HCT116 (cell line): ENCODE measurements around the gene RNF11. TPM values are rescaled to one million over a fixed set of nuclear protein-coding genes. Genes with fewer than 3 reads are reported as not detected.

Experiments
- ATAC-seq: fragments of 200-7000 bp; cut with Tn5 transposase; 2 replicates; pipeline ENCODE4 v1.9.1; 2020; ENCODE audit warnings: mild to moderate bottlenecking, moderate library complexity
- BruUV-seq: library from RNA; stranded (reverse); fragments of 400-500 nt; replicated peaks from 2 replicates; lab custom pipeline; 2021; lab: Mats Ljungman, UMichigan
- CTCF ChIA-PET: fragments of 300-600 bp; sonication (Branson Sonifier 250); formaldehyde crosslinking; loops from one replicate; lab custom pipeline; 2021; ENCODE audit warnings: antibody characterized with exemption; lab: Charles Lee
- POLR2A ChIA-PET: fragments of 300-600, 350-600 bp; sonication (Branson Sonifier 250); formaldehyde crosslinking; loops from one replicate; lab custom pipeline; 2021; ENCODE audit warnings: antibody characterized with exemption; lab: Charles Lee
- RAD21 ChIA-PET, 2 experiments: fragments of 300-600 bp; sonication (Branson Sonifier 250); formaldehyde crosslinking; loops; one replicate each; lab custom pipeline; 2023; ENCODE audit warnings: low total read pairs in 2 of 2; ENCODE audit not compliant: uncharacterized antibody in 2 of 2, unreplicated experiment in 2 of 2, low non-redundant PET in 1 of 2; lab: Charles Lee
- DNase-seq: peaks from one replicate; pipeline ENCODE4 v3.0.0-alpha.2; 2010; ENCODE audit warnings: low read depth, low spot score
- H2AFZ ChIP-seq: fragments of 200-600 bp; shearing (Covaris generic), sonication (generic); 2 replicates; pipeline ENCODE4 v1.6.1; 2017; ENCODE audit warnings: low read depth, mixed run types, mixed read lengths, antibody characterized with exemption, low read length; ENCODE audit not compliant: poor library complexity, severe bottlenecking
- H3K27ac ChIP-seq: 2 replicates; pipeline ENCODE4 v1.5.1; 2012; ENCODE audit warnings: low read depth, low read length
- H3K27me3 ChIP-seq: fragments of 200-600 bp; sonication (generic); 2 replicates; pipeline ENCODE4 v1.6.1; 2016; ENCODE audit warnings: mixed run types, low read length, mixed read lengths; ENCODE audit not compliant: insufficient read depth
- H3K36me3 ChIP-seq, 2 experiments: fragments of 200-500 bp in 1 of 2; fragments of 200-600 bp in 1 of 2; sonication (Bioruptor generic) in 1 of 2; sonication (generic) in 1 of 2; 2 replicates each; pipeline versions ENCODE4 v1.5.1 to v1.6.1; 2014 to 2016; ENCODE audit warnings: low read length in 2 of 2, inconsistent platforms in 1 of 2, mixed read lengths in 1 of 2, mixed run types in 1 of 2; ENCODE audit not compliant: insufficient read depth in 2 of 2, control insufficient read depth in 1 of 2
- H3K4me1 ChIP-seq, 2 experiments: fragments of 200-600 bp in 1 of 2; sonication (generic) in 1 of 2; 2 replicates each; pipeline versions ENCODE4 v1.5.1 to v1.6.1; 2012 to 2017; ENCODE audit warnings: low read length in 2 of 2, inconsistent platforms in 1 of 2, mild to moderate bottlenecking in 1 of 2, mixed read lengths in 1 of 2, mixed run types in 1 of 2, moderate library complexity in 1 of 2; ENCODE audit not compliant: insufficient read depth in 2 of 2, control insufficient read depth in 1 of 2
- H3K4me2 ChIP-seq: fragments of 200-600 bp; sonication (generic); 2 replicates; pipeline ENCODE4 v1.6.1; 2017; ENCODE audit warnings: mixed run types, low read length, mixed read lengths
- H3K4me3 ChIP-seq, 2 experiments: fragments of 200-600 bp in 1 of 2; sonication (generic) in 1 of 2; replicated peaks in 1 of 2; 2 replicates each; pipeline ENCODE4 v1.5.1; 2011 to 2016; ENCODE audit warnings: low read length in 2 of 2, control low read depth in 1 of 2, low read depth in 1 of 2, mild to moderate bottlenecking in 1 of 2, mixed read lengths in 1 of 2, mixed run types in 1 of 2
- H3K79me2 ChIP-seq: fragments of 200-600 bp; sonication (generic); 2 replicates; pipeline ENCODE4 v1.6.1; 2017; ENCODE audit warnings: mild to moderate bottlenecking, mixed run types, low read length, moderate library complexity, mixed read lengths; ENCODE audit not compliant: insufficient read depth
- H3K9ac ChIP-seq: fragments of 200-600 bp; sonication (generic); 2 replicates; pipeline ENCODE4 v1.6.1; 2016; ENCODE audit warnings: low read length, mixed read lengths
- H3K9me2 ChIP-seq: fragments of 200-600 bp; sonication (generic), shearing (Covaris generic); 2 replicates; pipeline ENCODE4 v1.6.1; 2017; ENCODE audit warnings: mixed run types, mild to moderate bottlenecking, moderate library complexity; ENCODE audit not compliant: insufficient read depth
- H3K9me3 ChIP-seq, 2 experiments: fragments of 200-500 bp in 1 of 2; fragments of 200-600 bp in 1 of 2; sonication (Bioruptor generic) in 1 of 2; sonication (generic) in 1 of 2; 2 replicates each; pipeline ENCODE4 v1.6.1; 2014 to 2017; ENCODE audit warnings: low read length in 2 of 2, mixed read lengths in 2 of 2, inconsistent platforms in 1 of 2, low read depth in 1 of 2, mild to moderate bottlenecking in 1 of 2, mixed run types in 1 of 2, moderate library complexity in 1 of 2; ENCODE audit not compliant: control insufficient read depth in 1 of 2, insufficient read depth in 1 of 2
- H4K20me1 ChIP-seq: fragments of 200-600 bp; sonication (generic), shearing (Covaris generic); 2 replicates; pipeline ENCODE4 v1.6.1; 2017; ENCODE audit warnings: mixed run types, mild to moderate bottlenecking, moderate library complexity; ENCODE audit not compliant: insufficient read depth
- ATF3 ChIP-seq: IDR thresholded peaks from 2 replicates; pipeline ENCODE4 v1.6.1; 2012
- CBX3 ChIP-seq: IDR thresholded peaks from 2 replicates; pipeline ENCODE4 v1.6.1; 2012; ENCODE audit warnings: low read depth
- CEBPB ChIP-seq: IDR thresholded peaks from 2 replicates; pipeline ENCODE4 v1.6.1; 2012; ENCODE audit warnings: low read depth
- EZH2phosphoT487 ChIP-seq: fragments of 200-600 bp; IDR thresholded peaks from 2 replicates; pipeline ENCODE4 v1.6.1; 2018; ENCODE audit warnings: antibody characterized with exemption, borderline replicate concordance
- FOSL1 ChIP-seq: IDR thresholded peaks from 2 replicates; pipeline ENCODE4 v1.6.1; 2012; ENCODE audit warnings: low read depth
- POLR2AphosphoS5 ChIP-seq: IDR thresholded peaks from 2 replicates; pipeline ENCODE4 v1.6.1; 2011; ENCODE audit warnings: mild to moderate bottlenecking, low read depth, low read length, moderate library complexity
- SIN3A ChIP-seq: IDR thresholded peaks from 2 replicates; pipeline ENCODE4 v1.6.1; 2012; ENCODE audit warnings: low read depth
- SRF ChIP-seq: IDR thresholded peaks from 2 replicates; pipeline ENCODE4 v1.6.1; 2012; ENCODE audit warnings: low read depth
- ZFX ChIP-seq: fragments of 450-650 bp; IDR thresholded peaks from 2 replicates; pipeline ENCODE4 v1.6.1; 2017
- ZNF274 ChIP-seq: fragments of 200-500 bp; sonication (Bioruptor generic); IDR thresholded peaks from 2 replicates; pipeline ENCODE4 v1.6.1; 2014; ENCODE audit warnings: mild to moderate bottlenecking, low read depth, low read length, inconsistent platforms
- intact Hi-C: fragments of 100-400 bp; cut with micrococcal nuclease; formaldehyde crosslinking; loops from 2 replicates; pipeline ENCODE4 v1.10.0; 2022
- total RNA-seq: library from RNA; stranded (reverse); gene quantifications from one replicate; pipeline ENCODE4 v1.2.1, GENCODE V29; 2021; ENCODE audit not compliant: unreplicated experiment
- TF ChIP-seq, protein P1 (sequence below): IDR thresholded peaks from 2 replicates; pipeline ENCODE4 v1.6.1; 2011; ENCODE audit warnings: mild to moderate bottlenecking, low read length, moderate library complexity; ENCODE audit not compliant: insufficient replicate concordance; ENCODE audit errors: extremely low read depth

RNF11 gene
- total RNA-seq, 1 experiment from 2014 or later: 60.9 TPM

- Histone ChIP-seq H3K4me2 (no peak overlapping the region), H3K9me3 (no peaks in the 10 kb centered on the region), H3K79me2 (peaks cover 94% of the 10 kb centered on the region), H3K27me3 (no peaks in the 10 kb centered on the region), H3K9me2 (no peaks in the 10 kb centered on the region), H3K9ac (no peak overlapping the region), H4K20me1 (peaks cover 12% of the 10 kb centered on the region; the same call in 1 of the 2 replicates), H2AFZ (no peak overlapping the region), H3K27ac (no peak overlapping the region), H3K4me3 (no peak overlapping the region), H3K36me3 (no peaks in the 10 kb centered on the region), H3K4me1 (peaks cover 8 to 9% of the 10 kb centered on the region in 2 experiments)
- intact Hi-C loops: no loop called here
- ChIA-PET POLR2A (interaction anchor here (1.2 kb wide), 1 partner anchor 34 kb away, joined by 3 read pairs; no protein-coding TSS in a partner anchor), RAD21 (no interaction called here), CTCF (no interaction called here)
- no TSS peak for BruUV-seq
- no peak for ATAC-seq
- TF ChIP-seq SRF (no peak), FOSL1 (no peak), CBX3 (no peak), SIN3A (no peak), POLR2AphosphoS5 (no peak), ZFX (no peak), EZH2phosphoT487 (no peak)
- TF ChIP-seq, protein P1, sequence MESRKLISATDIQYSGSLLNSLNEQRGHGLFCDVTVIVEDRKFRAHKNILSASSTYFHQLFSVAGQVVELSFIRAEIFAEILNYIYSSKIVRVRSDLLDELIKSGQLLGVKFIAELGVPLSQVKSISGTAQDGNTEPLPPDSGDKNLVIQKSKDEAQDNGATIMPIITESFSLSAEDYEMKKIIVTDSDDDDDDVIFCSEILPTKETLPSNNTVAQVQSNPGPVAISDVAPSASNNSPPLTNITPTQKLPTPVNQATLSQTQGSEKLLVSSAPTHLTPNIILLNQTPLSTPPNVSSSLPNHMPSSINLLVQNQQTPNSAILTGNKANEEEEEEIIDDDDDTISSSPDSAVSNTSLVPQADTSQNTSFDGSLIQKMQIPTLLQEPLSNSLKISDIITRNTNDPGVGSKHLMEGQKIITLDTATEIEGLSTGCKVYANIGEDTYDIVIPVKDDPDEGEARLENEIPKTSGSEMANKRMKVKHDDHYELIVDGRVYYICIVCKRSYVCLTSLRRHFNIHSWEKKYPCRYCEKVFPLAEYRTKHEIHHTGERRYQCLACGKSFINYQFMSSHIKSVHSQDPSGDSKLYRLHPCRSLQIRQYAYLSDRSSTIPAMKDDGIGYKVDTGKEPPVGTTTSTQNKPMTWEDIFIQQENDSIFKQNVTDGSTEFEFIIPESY: no peak
- no peak for DNase-seq
Observed at GRCh38 chr1:51253691-51254090, 17.6 kb downstream of the RNF11 start.

DNA sequence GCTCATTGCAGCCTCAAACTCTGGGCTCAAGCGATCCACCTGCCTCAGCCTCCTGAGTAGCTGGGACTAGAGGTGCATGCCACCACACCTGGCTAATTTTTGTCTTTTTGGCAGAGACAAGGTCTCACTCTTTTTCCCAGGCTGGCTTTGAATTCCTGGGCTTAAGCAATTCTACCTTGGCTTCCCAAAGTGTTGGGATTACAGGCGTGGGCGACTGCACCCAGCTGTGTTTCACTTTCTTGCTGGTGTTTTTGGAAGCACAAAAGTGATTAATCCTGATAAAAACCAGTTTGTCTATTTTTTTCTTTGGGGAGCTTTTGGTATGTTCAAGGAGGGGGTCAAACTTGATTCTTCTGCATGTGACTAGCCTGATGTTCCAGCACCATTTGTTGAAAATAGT, 19.3 kb downstream of the RNF11 start:
- TF ChIP-seq SIN3A: no peak
- TF ChIP-seq CEBPB: no peak
- TF ChIP-seq ATF3: no peak
- no peak for TF ChIP-seq FOSL1
- no peak for TF ChIP-seq ZNF274
- H2AFZ ChIP-seq: no peak overlapping the region
- H3K79me2 ChIP-seq: peaks cover 94% of the 10 kb centered on the region
- DNase-seq: no peak
- peaks cover 8 to 18% of the 10 kb centered on the region in 2 experiments for H3K4me1 ChIP-seq
- ChIA-PET POLR2A (no interaction called here), RAD21 (no interaction called here), CTCF (no interaction called here)
- no peak overlapping the region for H3K27ac ChIP-seq
- H3K9me3 ChIP-seq: no peaks in the 10 kb centered on the region
- ATAC-seq: no peak
- peaks cover 25% of the 10 kb centered on the region; the same call in 1 of the 2 replicates for H4K20me1 ChIP-seq
- BruUV-seq: no TSS peak
- no peak overlapping the region for H3K4me2 ChIP-seq
- intact Hi-C loops: no loop called here
- no peak overlapping the region for H3K9ac ChIP-seq
- H3K9me2 ChIP-seq: no peaks in the 10 kb centered on the region
- no peaks in the 10 kb centered on the region for H3K27me3 ChIP-seq
- no peaks in the 10 kb centered on the region for H3K36me3 ChIP-seq
- no peak overlapping the region for H3K4me3 ChIP-seq
